Breast epithelium (tissue), 4 donors: Measurements from ENCODE around the gene EML1. TPM values are rescaled to one million over a fixed set of nuclear protein-coding genes. Genes with fewer than 3 reads are reported as not detected.

Experiments used
- DNase-seq, 2 donors: peaks; one replicate each; pipeline ENCODE4 v3.0.0-alpha.2; 2019; ENCODE audit warnings: low spot score in 2 of 2
- H3K27ac ChIP-seq, 2 donors: fragments of 200-600 bp; sonication (generic) in 1 of 2; one replicate each; pipeline ENCODE4 v1.5.1; 2016 to 2019; ENCODE audit warnings: mild to moderate bottlenecking in 1 of 2
- H3K27me3 ChIP-seq, 2 donors: fragments of 200-600 bp; sonication (generic) in 1 of 2; one replicate each; pipeline versions ENCODE4 v1.5.1 to v1.6.0; 2017 to 2019; ENCODE audit warnings: control low read depth in 1 of 2, mild to moderate bottlenecking in 1 of 2
- H3K36me3 ChIP-seq: fragments of 200-600 bp; one replicate; pipeline ENCODE4 v1.5.1; 2019
- H3K4me1 ChIP-seq, 2 donors: fragments of 200-600 bp; sonication (generic); one replicate each; pipeline ENCODE4 v1.5.1; 2016 to 2019; ENCODE audit warnings: control low read depth in 1 of 2
- H3K4me3 ChIP-seq, 3 donors: fragments of 200-600 bp; sonication (generic); 1 replicate in 2 of 3; 2 replicates in 1 of 3; pipeline ENCODE4 v1.5.1; 2016 to 2019; ENCODE audit warnings: mild to moderate bottlenecking in 3 of 3, moderate library complexity in 2 of 3
- H3K9me3 ChIP-seq, 2 donors: fragments of 200-600 bp; sonication (generic) in 1 of 2; one replicate each; pipeline ENCODE4 v1.5.1; 2016 to 2019; ENCODE audit warnings: control low read depth in 1 of 2
- POLR2A ChIP-seq: fragments of 450-650 bp; IDR thresholded peaks from one replicate; pipeline ENCODE4 v1.6.1; 2016; ENCODE audit warnings: antibody characterized with exemption, mild to moderate bottlenecking, moderate library complexity
- POLR2AphosphoS5 ChIP-seq, 3 donors: sonication (generic); formaldehyde crosslinking; IDR thresholded peaks; one replicate each; pipeline ENCODE4 v1.6.1; 2017; ENCODE audit warnings: antibody characterized with exemption in 3 of 3
- intact Hi-C: fragments of 100-400 bp; cut with DNase I; formaldehyde crosslinking; loops from one replicate; pipeline ENCODE4 v1.15.1; 2023; ENCODE audit warnings: low total_unique reads
- total RNA-seq, 3 donors: library from RNA; depleted of rRNA; stranded (reverse); fragments of >200 nt; gene quantifications; one replicate each; pipeline ENCODE4 v1.1.0, GENCODE V29; 2016
- TF ChIP-seq, protein P1 (sequence below), 3 donors: fragments of 450-650 bp; IDR thresholded peaks; one replicate each; pipeline ENCODE4 v1.5.1; 2016 to 2017; ENCODE audit warnings: antibody characterized with exemption in 3 of 3, mild to moderate bottlenecking in 3 of 3, moderate library complexity in 3 of 3

Gene EML1, protein sequence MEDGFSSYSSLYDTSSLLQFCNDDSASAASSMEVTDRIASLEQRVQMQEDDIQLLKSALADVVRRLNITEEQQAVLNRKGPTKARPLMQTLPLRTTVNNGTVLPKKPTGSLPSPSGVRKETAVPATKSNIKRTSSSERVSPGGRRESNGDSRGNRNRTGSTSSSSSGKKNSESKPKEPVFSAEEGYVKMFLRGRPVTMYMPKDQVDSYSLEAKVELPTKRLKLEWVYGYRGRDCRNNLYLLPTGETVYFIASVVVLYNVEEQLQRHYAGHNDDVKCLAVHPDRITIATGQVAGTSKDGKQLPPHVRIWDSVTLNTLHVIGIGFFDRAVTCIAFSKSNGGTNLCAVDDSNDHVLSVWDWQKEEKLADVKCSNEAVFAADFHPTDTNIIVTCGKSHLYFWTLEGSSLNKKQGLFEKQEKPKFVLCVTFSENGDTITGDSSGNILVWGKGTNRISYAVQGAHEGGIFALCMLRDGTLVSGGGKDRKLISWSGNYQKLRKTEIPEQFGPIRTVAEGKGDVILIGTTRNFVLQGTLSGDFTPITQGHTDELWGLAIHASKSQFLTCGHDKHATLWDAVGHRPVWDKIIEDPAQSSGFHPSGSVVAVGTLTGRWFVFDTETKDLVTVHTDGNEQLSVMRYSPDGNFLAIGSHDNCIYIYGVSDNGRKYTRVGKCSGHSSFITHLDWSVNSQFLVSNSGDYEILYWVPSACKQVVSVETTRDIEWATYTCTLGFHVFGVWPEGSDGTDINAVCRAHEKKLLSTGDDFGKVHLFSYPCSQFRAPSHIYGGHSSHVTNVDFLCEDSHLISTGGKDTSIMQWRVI
- 10 to 100 TPM; 11.3 to 26.1 (median 25.9) TPM for total RNA-seq

DNA sequence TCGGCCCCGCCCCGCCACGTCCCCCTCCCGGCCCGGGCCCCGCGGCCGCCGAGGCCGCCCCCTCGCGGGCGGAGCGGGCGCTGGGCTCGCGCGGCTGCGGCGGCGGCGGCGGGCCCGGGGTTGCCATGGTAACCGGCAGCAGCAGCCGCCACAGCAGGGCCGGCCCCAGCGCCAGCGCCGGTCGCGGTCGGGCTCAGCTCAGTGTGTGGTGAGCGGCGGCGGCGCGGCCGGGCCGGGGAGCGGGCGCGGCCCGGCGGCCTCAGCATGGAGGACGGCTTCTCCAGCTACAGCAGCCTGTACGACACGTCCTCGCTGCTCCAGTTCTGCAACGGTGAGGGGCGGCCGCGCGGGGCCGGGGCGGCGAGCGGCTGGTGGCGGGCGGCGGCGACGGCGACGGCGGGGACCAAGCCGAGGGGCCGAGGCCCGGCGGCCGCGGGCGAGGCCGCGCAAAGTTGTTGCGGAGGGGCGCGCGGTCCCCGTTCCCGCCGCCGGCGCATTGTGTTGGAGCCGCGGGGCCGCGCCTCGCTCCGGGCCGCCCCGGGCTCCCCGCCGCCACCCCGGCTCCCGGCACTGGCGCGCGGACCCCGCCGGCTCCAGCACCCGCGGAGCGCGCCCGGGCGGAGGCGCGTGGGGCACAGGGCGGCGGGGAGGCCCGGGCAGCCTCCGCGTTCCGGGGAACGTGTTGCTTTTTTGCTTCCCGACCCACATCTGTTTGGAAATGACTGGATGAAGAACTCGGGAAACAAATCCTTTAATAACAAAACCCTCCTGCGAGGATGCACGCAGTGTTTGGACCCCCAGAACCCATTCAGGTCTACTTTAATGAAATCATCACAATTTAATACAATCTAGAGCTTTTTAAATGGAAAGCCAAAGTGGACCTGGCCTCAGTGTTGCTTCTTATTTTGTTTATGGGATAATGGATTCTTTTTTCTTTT lies at the start of gene EML1:
Gene EML1, plus strand, starts transcription at position 201 of the 938 bp plus-strand sequence. Its CDS starts 64 bp downstream, at position 265.
- DNase-seq = peak; percentile 53 to 70
- TF ChIP-seq POLR2A (no peak), POLR2AphosphoS5 (IDR thresholded peaks at IDR 0.05) (no peak)
- TF ChIP-seq, protein P1, sequence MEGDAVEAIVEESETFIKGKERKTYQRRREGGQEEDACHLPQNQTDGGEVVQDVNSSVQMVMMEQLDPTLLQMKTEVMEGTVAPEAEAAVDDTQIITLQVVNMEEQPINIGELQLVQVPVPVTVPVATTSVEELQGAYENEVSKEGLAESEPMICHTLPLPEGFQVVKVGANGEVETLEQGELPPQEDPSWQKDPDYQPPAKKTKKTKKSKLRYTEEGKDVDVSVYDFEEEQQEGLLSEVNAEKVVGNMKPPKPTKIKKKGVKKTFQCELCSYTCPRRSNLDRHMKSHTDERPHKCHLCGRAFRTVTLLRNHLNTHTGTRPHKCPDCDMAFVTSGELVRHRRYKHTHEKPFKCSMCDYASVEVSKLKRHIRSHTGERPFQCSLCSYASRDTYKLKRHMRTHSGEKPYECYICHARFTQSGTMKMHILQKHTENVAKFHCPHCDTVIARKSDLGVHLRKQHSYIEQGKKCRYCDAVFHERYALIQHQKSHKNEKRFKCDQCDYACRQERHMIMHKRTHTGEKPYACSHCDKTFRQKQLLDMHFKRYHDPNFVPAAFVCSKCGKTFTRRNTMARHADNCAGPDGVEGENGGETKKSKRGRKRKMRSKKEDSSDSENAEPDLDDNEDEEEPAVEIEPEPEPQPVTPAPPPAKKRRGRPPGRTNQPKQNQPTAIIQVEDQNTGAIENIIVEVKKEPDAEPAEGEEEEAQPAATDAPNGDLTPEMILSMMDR (IDR thresholded peaks at IDR 0.05) = no peak
- intact Hi-C loops = no loop called here
- H3K4me3 ChIP-seq = peak within 1 kb of the TSS; percentile 53 to 81 (median 61)
- H3K9me3 ChIP-seq = no peaks in the 10 kb centered on the region
- H3K4me1 ChIP-seq = no peaks in the 10 kb centered on the region
- no peaks in the 10 kb centered on the region for H3K36me3 ChIP-seq
- H3K27ac ChIP-seq = peak within 1 kb of the TSS; percentile 79 to 95
- H3K27me3 ChIP-seq = no peaks in the 10 kb centered on the region

DNA sequence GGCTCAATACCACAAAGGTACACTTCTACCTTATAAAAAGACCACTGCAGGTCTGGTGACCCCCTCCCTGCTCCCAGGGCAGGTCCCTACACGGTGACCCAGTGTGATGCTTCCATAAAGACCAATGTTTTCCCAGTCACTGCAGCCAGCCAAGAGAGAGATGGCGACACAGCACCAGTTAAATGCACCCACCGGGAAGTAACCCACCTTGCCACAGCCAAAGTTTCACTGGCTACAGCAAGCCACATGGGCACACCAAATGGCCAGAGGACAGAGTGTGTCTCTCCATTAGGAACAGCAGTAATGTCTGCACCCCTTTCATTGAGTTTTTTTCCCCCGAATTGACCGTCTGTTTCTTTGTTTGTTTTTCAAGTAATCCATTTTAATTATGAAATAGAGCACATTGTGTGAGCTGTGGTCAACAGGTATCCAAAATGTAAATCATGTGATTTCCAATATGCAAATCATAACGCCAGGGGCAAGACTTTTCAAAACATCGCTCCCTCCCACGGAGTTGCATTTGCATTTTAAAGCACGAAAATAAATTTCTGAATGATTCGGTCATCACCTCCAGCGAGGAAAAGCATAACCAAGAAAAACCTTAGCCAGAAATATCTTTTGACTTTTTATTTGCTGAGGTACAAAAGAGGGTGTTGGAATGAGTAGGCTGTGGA lies 48.9 kb upstream of the EML1 start:
- no peak for DNase-seq
- intact Hi-C loops = no loop called here
- no peaks in the 10 kb centered on the region for H3K36me3 ChIP-seq

DNA sequence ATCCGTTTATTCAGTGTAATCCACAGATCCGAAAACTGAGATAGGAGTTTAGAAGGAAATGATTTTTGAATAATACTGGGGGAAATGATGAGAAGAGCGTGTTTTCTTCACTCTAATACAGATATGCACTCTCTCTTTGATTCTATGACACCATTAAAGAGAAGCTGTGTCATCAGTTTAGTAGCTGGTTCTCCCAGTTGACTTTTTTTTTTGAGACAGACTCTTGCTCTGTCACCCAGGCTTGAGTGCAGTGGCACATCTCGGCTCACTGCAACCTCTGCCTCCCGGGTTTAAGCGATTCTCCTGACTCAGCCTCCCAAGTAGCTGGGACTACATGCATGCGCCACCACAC lies 48.4 kb upstream of the EML1 start:
- TF ChIP-seq POLR2A (no peak), POLR2AphosphoS5 (IDR thresholded peaks at IDR 0.05) (no peak)
- TF ChIP-seq, protein P1 (IDR thresholded peaks at IDR 0.05) = no peak
- no peaks in the 10 kb centered on the region for H3K27me3 ChIP-seq
- no peak overlapping the region for H3K4me3 ChIP-seq
- no peaks in the 10 kb centered on the region for H3K36me3 ChIP-seq
- peak overlapping the region; percentile 39 to 42 for H3K27ac ChIP-seq
- intact Hi-C loops = no loop called here
- no peak for DNase-seq
- no peaks in the 10 kb centered on the region for H3K9me3 ChIP-seq
- H3K4me1 ChIP-seq = peaks cover 0 to 8% of the 10 kb centered on the region in 2 donors

More for the DNA sequence above, 48.9 kb upstream of the EML1 start:
- Histone ChIP-seq H3K27ac (peak overlapping the region; percentile 39 to 42), H3K27me3 (no peaks in the 10 kb centered on the region), H3K4me3 (no peak overlapping the region), H3K9me3 (no peaks in the 10 kb centered on the region), H3K4me1 (peaks cover 0 to 8% of the 10 kb centered on the region in 2 donors)
- no peak for TF ChIP-seq POLR2A
- TF ChIP-seq, protein P1 (IDR thresholded peaks at IDR 0.05) = no peak
- no peak for TF ChIP-seq POLR2AphosphoS5 (IDR thresholded peaks at IDR 0.05)

DNA sequence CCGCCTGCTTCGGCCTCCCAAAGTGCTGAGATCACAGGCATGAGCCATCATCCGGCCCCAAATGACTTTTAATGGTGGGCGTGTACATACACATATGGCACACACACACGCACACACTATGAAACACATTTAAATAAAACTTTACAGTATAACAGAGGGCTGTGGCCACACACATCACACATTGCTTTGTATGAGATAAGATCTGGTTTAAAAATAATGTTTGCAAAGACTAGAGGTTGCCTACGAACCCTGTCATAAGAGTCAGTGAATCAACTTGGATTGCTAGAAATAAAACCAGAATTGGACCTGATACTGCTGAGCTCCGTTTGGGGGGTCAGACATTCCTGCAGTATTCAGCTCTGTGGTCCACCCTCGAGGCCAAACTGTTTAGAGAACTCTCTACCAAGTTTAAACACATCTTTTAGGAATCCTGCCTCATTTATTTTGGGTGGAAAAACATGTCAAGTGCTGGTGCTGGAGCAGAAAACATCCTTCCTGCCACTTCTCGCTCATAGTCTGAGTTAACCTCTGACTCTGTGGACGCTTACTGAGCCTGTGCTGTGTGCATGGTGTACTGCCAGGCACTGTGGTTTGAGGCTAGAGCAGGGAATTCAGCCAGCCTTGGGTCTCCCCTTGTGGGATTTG lies 47.8 kb upstream of the EML1 start:
- Histone ChIP-seq H3K27ac (peak overlapping the region; percentile 39 to 42), H3K9me3 (no peaks in the 10 kb centered on the region), H3K36me3 (no peaks in the 10 kb centered on the region), H3K27me3 (no peaks in the 10 kb centered on the region), H3K4me3 (no peak overlapping the region), H3K4me1 (peaks cover 0 to 8% of the 10 kb centered on the region in 2 donors)
- no peak for TF ChIP-seq POLR2AphosphoS5 (IDR thresholded peaks at IDR 0.05)
- no peak for TF ChIP-seq POLR2A
- TF ChIP-seq, protein P1 (IDR thresholded peaks at IDR 0.05) = no peak
- no peak for DNase-seq
- intact Hi-C loops = no loop called here
